K562 (cell line): ENCODE data around the gene FGGY. TPM values are rescaled to one million over a fixed set of nuclear protein-coding genes. Genes with fewer than 3 reads are reported as not detected.

Experiments used
- ATAC-seq: fragments of 200-7000 bp; cut with Tn5 transposase; 3 replicates; pipeline ENCODE4 v1.9.1; 2020; ENCODE audit warnings: moderate library complexity
- BruUV-seq: library from RNA; stranded (reverse); fragments of 400-500 nt; replicated peaks from 2 replicates; lab custom pipeline; 2021; lab: Mats Ljungman, UMichigan
- CTCF ChIA-PET: fragments of 300-600 bp; formaldehyde crosslinking; extraction: SDS; loops from one replicate; lab custom pipeline; 2021; ENCODE audit warnings: low intra/inter-chr PET ratio; lab: Yijun Ruan, JAX
- POLR2A ChIA-PET: fragments of 300-600, 350-650 bp; sonication (Branson Sonifier 250); formaldehyde crosslinking; extraction: SDS; loops from one replicate; lab custom pipeline; 2021; ENCODE audit warnings: antibody characterized with exemption, inconsistent platforms; lab: Yijun Ruan, JAX
- DNase-seq, 4 experiments: peaks; one replicate each; pipeline versions ENCODE4 v3.0.0 to v3.0.0-alpha.2; 2011 to 2018; ENCODE audit warnings: low spot score in 3 of 4, mixed read lengths in 3 of 4; ENCODE audit errors: extremely low read depth in 1 of 4
- FAIRE-seq: peaks from 2 replicates; lab custom pipeline; 2011; peaks lifted over from hg19 to GRCh38; lab: Jason Lieb, UNC
- H2AFZ ChIP-seq: 2 replicates; pipeline ENCODE4 v1.6.0; 2011; ENCODE audit warnings: low read depth, low read length, control low read depth, inconsistent platforms
- H3K27ac ChIP-seq: fragments of 200-600 bp; 3 replicates; pipeline ENCODE4 v1.8.0; 2011; ENCODE audit warnings: low read depth, mild to moderate bottlenecking, control low read depth, inconsistent platforms, low read length, moderate library complexity, mixed read lengths; ENCODE audit errors: extremely low read depth
- H3K27me3 ChIP-seq, 2 experiments: fragments of 300-600 bp in 1 of 2; 2 replicates in 1 of 2; 3 replicates in 1 of 2; pipeline versions ENCODE4 v1.6.0 to v1.8.0; 2011; ENCODE audit warnings: inconsistent platforms in 2 of 2, low read length in 2 of 2, mild to moderate bottlenecking in 1 of 2, mixed read lengths in 1 of 2, moderate library complexity in 1 of 2; ENCODE audit not compliant: control insufficient read depth in 2 of 2, insufficient read depth in 2 of 2
- H3K36me3 ChIP-seq: fragments of 300-600 bp; 3 replicates; pipeline ENCODE4 v1.8.0; 2011; ENCODE audit warnings: mild to moderate bottlenecking, low read length, inconsistent platforms; ENCODE audit not compliant: control insufficient read depth, insufficient read depth
- H3K4me1 ChIP-seq, 2 experiments: fragments of 200-600 bp in 1 of 2; replicated peaks in 1 of 2; 2 replicates in 1 of 2; 3 replicates in 1 of 2; pipeline versions ENCODE4 v1.5.1 to v1.8.0; 2011; ENCODE audit warnings: inconsistent platforms in 2 of 2, low read length in 2 of 2, mild to moderate bottlenecking in 1 of 2, mixed read lengths in 1 of 2, moderate library complexity in 1 of 2; ENCODE audit not compliant: control insufficient read depth in 2 of 2, insufficient read depth in 2 of 2
- H3K4me2 ChIP-seq: 2 replicates; pipeline ENCODE4 v1.6.1; 2011; ENCODE audit warnings: low read length, control low read depth, inconsistent platforms, mixed read lengths; ENCODE audit not compliant: insufficient read depth
- H3K4me3 ChIP-seq: fragments of 200-600 bp; sonication (generic), shearing (Covaris generic); 2 replicates; pipeline ENCODE4 v1.5.1; 2016; ENCODE audit warnings: control low read depth, inconsistent platforms
- H3K79me2 ChIP-seq: fragments of 200-600 bp; 3 replicates; pipeline ENCODE4 v1.8.0; 2011; ENCODE audit warnings: low read length, inconsistent platforms; ENCODE audit not compliant: control insufficient read depth, insufficient read depth
- H3K9ac ChIP-seq, 2 experiments: 2 replicates each; pipeline versions ENCODE4 v1.6.0 to v1.6.1; 2011; ENCODE audit warnings: low read depth in 2 of 2, low read length in 2 of 2, control low read depth in 1 of 2, inconsistent platforms in 1 of 2, mild to moderate bottlenecking in 1 of 2, mixed read lengths in 1 of 2; ENCODE audit not compliant: insufficient read depth in 1 of 2
- H3K9me1 ChIP-seq: one replicate; pipeline ENCODE4 v1.6.0; 2011; ENCODE audit warnings: inconsistent platforms, mild to moderate bottlenecking, low read length, moderate library complexity; ENCODE audit not compliant: control insufficient read depth, insufficient read depth
- H3K9me3 ChIP-seq: replicated peaks from 2 replicates; pipeline ENCODE4 v1.5.1; 2011; ENCODE audit warnings: low read depth, low read length, inconsistent platforms; ENCODE audit not compliant: control insufficient read depth, insufficient read depth
- H4K20me1 ChIP-seq: replicated peaks from 2 replicates; pipeline ENCODE4 v1.6.1; 2011; ENCODE audit warnings: low read length, inconsistent platforms, mixed read lengths; ENCODE audit not compliant: control insufficient read depth, insufficient read depth
- ATF1 ChIP-seq, 2 experiments: fragments of 450-650 bp in 1 of 2; IDR thresholded peaks; 2 replicates each; pipeline ENCODE4 v1.6.1; 2016; ENCODE audit warnings: missing compliant biosample characterization in 1 of 2, missing genetic modification characterization in 1 of 2
- CREM ChIP-seq: IDR thresholded peaks from 2 replicates; pipeline ENCODE4 v1.6.1; 2014; ENCODE audit warnings: antibody characterized with exemption, low read depth
- NFE2L1 ChIP-seq: fragments of 450-650 bp; IDR thresholded peaks from 2 replicates; pipeline ENCODE4 v1.6.1; 2016; ENCODE audit warnings: missing genetic modification characterization, low read depth, mild to moderate bottlenecking, missing compliant biosample characterization, moderate library complexity, borderline replicate concordance
- RBBP5 ChIP-seq: fragments of 200-600 bp; sonication (generic); IDR thresholded peaks from 2 replicates; pipeline ENCODE4 v1.6.1; 2012; ENCODE audit warnings: borderline replicate concordance, mild to moderate bottlenecking, low read length, control low read depth, inconsistent platforms; ENCODE audit not compliant: insufficient read depth, poor library complexity, severe bottlenecking
- TRIM25 ChIP-seq: fragments of 450-650 bp; IDR thresholded peaks from 2 replicates; pipeline ENCODE4 v1.7.0; 2016; ENCODE audit warnings: borderline replicate concordance
- WGBS: fragments of 100-300 bp; shearing (Covaris generic); methylation state at CpG from one replicate; pipeline ENCODE4 v1.1.6; 2016; ENCODE audit warnings: low coverage, mixed read lengths; ENCODE audit not compliant: insufficient coverage; ENCODE audit errors: missing lambda C conversion rate; 5-methylcytosine and 5-hydroxymethylcytosine counted together
- in situ Hi-C: fragments of 300-500 bp; cut with MboI; formaldehyde crosslinking; loops from 4 replicates; pipeline ENCODE4 v1.15.0; 2018; ENCODE audit warnings: inconsistent platforms, mixed read lengths
- intact Hi-C: fragments of 100-400 bp; cut with micrococcal nuclease; formaldehyde crosslinking; loops from 2 replicates; pipeline ENCODE4 v1.14.2; 2022
- polyA plus RNA-seq, 8 experiments: library from polyadenylated mRNA; depleted of rRNA in 4 of 8; stranded (reverse) in 5 of 8; unstranded in 3 of 8; fragments of >200 nt; fragmentation: Nextera tagmentation in 2 of 8; fragmentation: Illumina TruSeq in 1 of 8; extraction: Ambion mirVana in 2 of 8; extraction: Trizol in 1 of 8; gene quantifications; 2 replicates each; pipeline versions ENCODE4 v1.2.1 to v1.2.3, GENCODE V29; 2011 to 2014; ENCODE audit warnings: inconsistent platforms in 1 of 8, missing spikeins in 1 of 8
- total RNA-seq, 7 experiments: library from RNA; depleted of rRNA in 6 of 7; stranded (reverse); fragments of >200 nt in 6 of 7; fragmentation: Illumina TruSeq in 2 of 7; extraction: Trizol in 2 of 7; gene quantifications; 2 replicates each; pipeline versions ENCODE4 v1.2.1 to v1.2.3, GENCODE V29; 2011 to 2021; ENCODE audit warnings: low replicate concordance in 1 of 7

The FGGY gene
- total and polyA plus RNA-seq, 9 of the 15 experiments (the other 6 are each of a cell fraction or from before 2014, with no cell fraction given) = 9.7 to 19.2 (median 12.6) TPM

DNA sequence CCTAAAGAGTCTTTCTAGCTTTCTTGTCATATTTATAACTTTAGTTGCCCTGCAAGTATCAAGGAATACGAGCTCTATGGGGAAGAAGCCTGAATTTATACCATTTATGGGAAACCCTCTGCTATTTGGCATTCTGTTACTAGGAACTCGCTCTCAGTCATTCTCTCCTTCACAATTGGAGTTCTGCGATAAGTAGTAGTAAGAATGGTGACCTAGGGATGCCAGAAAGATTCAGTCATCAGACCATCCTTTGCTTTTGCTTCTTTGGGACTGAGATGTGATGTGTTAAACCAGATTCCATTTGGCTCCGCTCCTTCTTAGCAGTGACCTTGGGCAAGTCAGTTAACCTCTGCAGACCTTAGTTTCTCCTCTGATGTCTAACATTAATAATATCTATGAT is 256.5 kb downstream of the FGGY start (continued):
- TF ChIP-seq TRIM25 = no peak
- no peak for TF ChIP-seq RBBP5
- no peak for TF ChIP-seq NFE2L1 (tag)

DNA sequence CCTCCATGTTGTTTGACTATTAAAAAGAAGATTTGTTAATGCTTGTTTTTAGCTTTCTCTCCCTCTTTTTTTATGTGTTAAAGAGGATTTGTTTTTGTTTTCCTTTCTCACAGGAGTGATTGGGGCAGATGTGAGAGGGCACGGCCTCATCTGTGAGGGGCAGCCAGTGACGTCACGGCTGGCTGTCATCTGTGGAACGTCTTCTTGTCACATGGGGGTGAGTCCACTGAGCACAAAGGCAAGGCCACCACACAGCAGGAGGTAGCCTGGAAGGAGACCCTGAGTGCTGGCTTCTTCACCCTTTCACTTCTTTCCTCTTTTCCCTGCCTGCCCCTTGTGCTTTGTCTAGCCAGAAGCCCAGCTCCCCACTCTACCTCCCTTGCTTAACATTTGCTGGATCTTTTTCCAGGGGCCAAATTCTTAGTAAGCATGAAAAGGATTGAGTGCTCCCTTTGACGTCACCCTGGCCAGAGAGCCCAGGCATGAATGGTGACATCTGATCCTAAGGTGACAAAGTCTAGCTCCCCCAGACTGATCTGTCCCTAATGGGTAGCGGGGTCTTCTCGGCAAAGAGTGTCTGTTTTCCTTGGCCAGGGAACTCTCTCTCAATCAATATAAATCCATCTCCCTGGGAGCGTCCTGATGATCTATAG is 257.2 kb downstream of the FGGY start:
- ChIA-PET CTCF (no interaction called here), POLR2A (no interaction called here)
- no peaks in the 10 kb centered on the region for H3K36me3 ChIP-seq
- H3K79me2 ChIP-seq = no peaks in the 10 kb centered on the region
- no peaks in the 10 kb centered on the region for H3K4me1 ChIP-seq
- 12% methylated on average over 5 of the region's 8 CpGs for WGBS
- DNase-seq (no peak), FAIRE-seq (no peak), ATAC-seq (no peak)
- H3K4me3 ChIP-seq = no peak overlapping the region
- BruUV-seq = no TSS peak
- no peaks in the 10 kb centered on the region for H3K27me3 ChIP-seq
- H3K4me2 ChIP-seq = no peak overlapping the region
- H3K27ac ChIP-seq = no peak overlapping the region
- intact Hi-C loops = no loop called here
- H3K9me1 ChIP-seq = no peaks in the 10 kb centered on the region
- H3K9me3 ChIP-seq = no peaks in the 10 kb centered on the region
- H2AFZ ChIP-seq = no peak overlapping the region
- in situ Hi-C loops = no loop called here
- TF ChIP-seq CREM = no peak
- TF ChIP-seq RBBP5 = no peak
- TF ChIP-seq ATF1 (CRISPR knock-in tag; IDR thresholded peaks at IDR 0.05) = no peak
- peak; percentile 48 for TF ChIP-seq ATF1 (tag; IDR thresholded peaks at IDR 0.05)
- H3K9ac ChIP-seq = no peak overlapping the region
- no peaks in the 10 kb centered on the region for H4K20me1 ChIP-seq
